HG03378 (cell line): Measurements from ENCODE around the gene YBX2.
"Not testable (repeated sequence)": the region's sequence is repeated elsewhere in the genome, so short reads cannot be mapped to it uniquely, and the experiment has no call there.

Source experiments
- ATAC-seq: cut with Tn5 transposase; IDR thresholded peaks from one replicate; pipeline ENCODE4 v1.9.1; 2021; ENCODE audit warnings: mild to moderate bottlenecking, moderate library complexity; ENCODE audit not compliant: unreplicated experiment

YBX2 gene

GRCh38 chr17:7294614-7295153, at the start of gene YBX2:
YBX2 (minus strand) TSS chr17:7294639; CDS start chr17:7294500, 139 bp downstream.
- no peak for ATAC-seq

GRCh38 chr17:7343250-7343649, 48.8 kb upstream of the YBX2 start:
- no peak for ATAC-seq

- no peak for ATAC-seq
These were observed 47.4 kb upstream of the YBX2 start for GRCh38 chr17:7341842-7342241.

- no peak for ATAC-seq
These were observed 45.7 kb upstream of the YBX2 start for GRCh38 chr17:7340179-7340578.

- not testable (repeated sequence) for ATAC-seq
These were observed 43.2 kb upstream of the YBX2 start for GRCh38 chr17:7337600-7337999.

- no peak for ATAC-seq
These were observed 42.1 kb upstream of the YBX2 start, which contains the start of gene ACAP1 for GRCh38 chr17:7336240-7337175. ACAP1 (plus strand) TSS chr17:7336529; CDS start chr17:7336735, 206 bp downstream.

GRCh38 chr17:7335765-7336164, 41.3 kb upstream of the YBX2 start:
- ATAC-seq: not testable (repeated sequence)

- ATAC-seq: no peak
These were observed 40.6 kb upstream of the YBX2 start for GRCh38 chr17:7334938-7335538.

- ATAC-seq: not testable (repeated sequence)
These were observed 38.2 kb upstream of the YBX2 start for GRCh38 chr17:7332600-7333069.

GRCh38 chr17:7332111-7332510, 37.7 kb upstream of the YBX2 start:
- no peak for ATAC-seq

- no peak for ATAC-seq
These were observed 36.2 kb upstream of the YBX2 start for GRCh38 chr17:7330638-7331015.

GRCh38 chr17:7329997-7330637, 35.7 kb upstream of the YBX2 start:
- ATAC-seq: peak; percentile 27

GRCh38 chr17:7329374-7329996, 35.0 kb upstream of the YBX2 start:
- ATAC-seq: peak; percentile 54

- ATAC-seq: no peak
These were observed 34.5 kb upstream of the YBX2 start, which contains the start of gene NEURL4 for GRCh38 chr17:7328840-7329373. NEURL4 (minus strand) TSS chr17:7329335; CDS start chr17:7329312, 23 bp downstream.

GRCh38 chr17:7328009-7328408, 33.6 kb upstream of the YBX2 start:
- ATAC-seq: no peak

GRCh38 chr17:7327501-7327900, 33.1 kb upstream of the YBX2 start:
- ATAC-seq: no peak

GRCh38 chr17:7327056-7327455, 32.6 kb upstream of the YBX2 start:
- no peak for ATAC-seq

- ATAC-seq: no peak
These were observed 31.7 kb upstream of the YBX2 start for GRCh38 chr17:7326186-7326585.

GRCh38 chr17:7325031-7325528, 30.6 kb upstream of the YBX2 start:
- no peak for ATAC-seq

GRCh38 chr17:7324438-7324779, 30.0 kb upstream of the YBX2 start:
- no peak for ATAC-seq
